ENCODE data around the gene PEDS1.
"Not testable (repeated sequence)": the region's sequence is repeated elsewhere in the genome, so short reads cannot be mapped to it uniquely, and the experiment has no call there.

The PEDS1 gene

DNA sequence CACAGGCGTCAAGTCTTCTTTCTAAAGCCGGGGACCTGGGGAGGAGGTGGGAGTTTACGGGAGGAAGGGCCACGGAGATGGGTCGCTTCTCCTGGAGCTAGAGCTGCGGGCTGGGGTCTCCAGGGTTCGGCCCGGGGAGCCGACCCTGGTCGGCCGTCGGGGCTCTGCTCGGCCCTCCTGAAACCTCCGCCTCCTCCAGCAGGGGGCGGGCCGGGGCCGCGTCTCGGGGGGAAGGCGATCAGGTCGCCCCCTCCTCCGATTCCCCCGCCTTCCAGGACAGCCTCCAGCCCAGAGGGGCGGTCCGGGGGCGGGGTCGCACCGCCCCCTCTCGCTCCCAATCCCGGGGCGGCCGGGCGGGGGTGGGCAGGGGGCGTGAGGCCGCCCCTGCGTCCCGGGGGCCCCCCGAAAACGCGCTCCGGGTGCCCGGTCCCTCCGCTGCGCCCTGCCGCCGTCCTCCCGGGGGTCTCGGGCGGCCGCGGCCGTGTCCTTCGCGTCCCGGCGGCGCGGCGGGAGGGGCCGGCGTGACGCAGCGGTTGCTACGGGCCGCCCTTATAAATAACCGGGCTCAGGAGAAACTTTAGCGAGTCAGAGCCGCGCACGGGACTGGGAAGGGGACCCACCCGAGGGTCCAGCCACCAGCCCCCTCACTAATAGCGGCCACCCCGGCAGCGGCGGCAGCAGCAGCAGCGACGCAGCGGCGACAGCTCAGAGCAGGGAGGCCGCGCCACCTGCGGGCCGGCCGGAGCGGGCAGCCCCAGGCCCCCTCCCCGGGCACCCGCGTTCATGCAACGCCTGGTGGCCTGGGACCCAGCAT is 36.9 kb upstream of the PEDS1 start, which contains the start of gene CEBPB:
TSS of gene CEBPB (plus strand) at position 580 of the 814 bp plus-strand sequence. CDS start at position 784, 204 bp downstream.
- peak; percentile 73 to 74 for DNase-seq (ENCODE audit: low read depth in 2 of 2)

DNA sequence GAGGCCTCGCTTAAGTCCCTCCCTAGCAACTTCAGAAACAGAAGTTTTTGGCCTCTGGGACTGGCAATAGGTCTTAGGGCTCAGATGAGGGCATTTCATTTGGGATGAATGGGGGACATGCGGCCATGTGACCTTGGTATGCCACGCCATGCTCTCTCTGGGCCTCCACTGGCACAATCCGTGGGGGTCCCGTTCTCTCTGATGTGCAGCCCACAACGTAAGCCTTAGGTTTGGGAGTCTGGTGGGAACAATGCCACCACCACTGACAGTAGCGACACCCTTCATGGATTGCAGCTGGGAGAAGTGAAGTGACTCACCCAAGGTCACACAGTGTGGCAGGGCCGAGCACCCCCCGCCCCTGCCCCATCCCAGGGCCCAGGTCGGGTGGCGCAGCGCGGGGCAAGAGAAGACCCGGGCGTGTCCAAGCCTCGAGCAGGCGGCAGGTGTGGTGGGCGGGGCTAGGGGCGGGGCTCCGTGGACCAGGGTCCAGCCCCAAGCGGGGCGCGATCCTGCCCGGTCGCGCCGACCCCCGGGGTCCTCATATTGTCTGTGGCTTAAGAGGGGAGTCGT is 36.2 kb upstream of the PEDS1 start:
- DNase-seq (ENCODE audit: low read depth in 2 of 2), result no peak

- DNase-seq (ENCODE audit: low read depth in 2 of 2), result no peak
Observed at GRCh38 chr20:50188879-50189680, 35.6 kb upstream of the PEDS1 start.

GRCh38 chr20:50188287-50188688 is 34.8 kb upstream of the PEDS1 start:
- DNase-seq (ENCODE audit: low read depth in 2 of 2), result no peak

DNA sequence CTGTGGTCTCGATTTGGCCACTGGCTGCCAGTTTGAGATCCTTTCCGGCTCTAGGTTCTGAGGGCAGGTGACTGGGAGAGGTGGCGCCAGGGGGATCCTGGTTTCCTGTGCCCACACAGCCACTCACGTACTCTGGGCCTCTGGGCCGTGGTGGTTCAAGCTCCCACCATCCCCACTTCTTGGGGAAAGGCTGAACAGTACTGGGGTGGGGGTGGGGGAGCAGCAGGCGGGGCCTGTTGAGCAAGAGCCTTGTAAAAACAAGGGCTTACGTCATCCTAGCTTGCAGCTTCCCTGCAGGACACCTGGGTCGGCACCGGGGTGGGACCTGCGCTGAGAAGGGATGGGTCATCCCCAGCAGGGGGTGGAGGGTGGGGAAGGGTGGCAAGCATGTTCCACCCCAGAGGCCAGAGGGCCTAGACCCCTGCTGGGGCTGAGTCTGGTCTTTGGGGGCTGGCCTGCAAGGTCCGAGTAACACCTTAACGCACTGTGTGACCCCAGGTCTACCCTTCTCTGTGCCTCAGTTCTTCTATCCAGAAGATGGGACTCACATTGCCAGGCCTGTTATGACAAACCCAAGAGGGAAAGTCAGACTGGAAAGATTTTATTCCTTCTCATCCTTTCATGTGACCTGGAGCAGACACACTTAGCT is 34.0 kb upstream of the PEDS1 start:
- DNase-seq (ENCODE audit: low read depth in 2 of 2), result no peak

- DNase-seq (ENCODE audit: low read depth in 2 of 2), result no peak
Observed at GRCh38 chr20:50186987-50187402, 33.5 kb upstream of the PEDS1 start.

DNA sequence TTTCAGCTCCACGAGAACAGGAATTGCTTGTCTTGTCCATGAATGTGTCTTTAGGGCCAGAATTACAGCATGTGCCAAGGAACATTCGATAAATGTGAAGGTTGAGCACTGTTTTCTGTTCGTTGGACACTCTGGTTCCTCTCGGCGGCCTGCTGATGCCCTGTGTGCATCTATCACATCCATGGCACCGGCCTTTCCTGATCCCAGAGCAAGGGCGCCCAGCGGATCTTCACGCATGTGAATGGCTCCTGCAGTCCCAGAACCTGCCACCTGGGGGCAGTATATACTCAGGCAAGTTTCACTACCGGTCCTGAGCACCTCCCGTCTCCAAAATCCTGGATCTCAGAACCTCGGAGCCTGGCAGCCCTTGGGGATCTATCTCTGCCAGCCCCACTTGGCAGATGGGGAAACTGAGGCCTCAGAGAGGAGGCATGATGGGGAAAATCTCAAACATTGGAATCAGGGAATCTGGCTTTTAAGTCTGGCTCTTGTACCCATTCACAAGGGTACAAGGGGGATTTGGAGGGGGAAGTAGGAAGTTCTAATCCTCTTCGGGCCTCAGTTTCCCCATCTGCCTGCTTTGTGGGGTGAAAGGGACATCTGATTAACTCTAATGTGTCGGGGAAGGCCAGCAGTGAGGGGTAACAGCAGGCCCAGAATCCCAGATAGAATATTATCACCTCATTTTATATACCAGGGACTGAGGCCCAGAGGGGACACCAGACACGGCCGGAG is 32.8 kb upstream of the PEDS1 start:
- DNase-seq (ENCODE audit: low read depth in 2 of 2), result peak; percentile 68 to 71

- DNase-seq (ENCODE audit: low read depth in 2 of 2), result no peak
Observed at GRCh38 chr20:50185426-50185825, 31.9 kb upstream of the PEDS1 start.

- no peak for DNase-seq (ENCODE audit: low read depth in 2 of 2)
Observed at GRCh38 chr20:50182346-50182745, 28.8 kb upstream of the PEDS1 start.

DNA sequence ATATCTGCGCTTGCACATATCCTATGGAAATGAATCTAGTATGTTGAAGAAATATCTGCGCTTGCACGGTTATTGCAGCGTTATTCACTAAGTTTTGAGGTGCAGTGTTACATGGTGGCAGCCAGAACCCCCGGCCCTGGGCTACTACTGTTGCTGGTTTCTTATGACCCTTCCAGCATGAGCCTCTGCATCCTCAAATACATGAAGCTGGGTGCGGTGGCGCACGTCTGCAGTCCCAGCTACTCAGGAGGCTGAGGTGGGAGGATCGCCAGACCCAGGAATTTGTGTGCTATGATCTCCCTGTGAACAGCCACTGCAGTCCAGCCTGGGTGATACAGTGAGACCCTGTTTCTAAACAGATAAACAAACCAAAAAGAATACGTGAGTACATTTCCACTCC is 27.8 kb upstream of the PEDS1 start:
- DNase-seq (ENCODE audit: low read depth in 2 of 2), result no peak

GRCh38 chr20:50178672-50179071 is 25.1 kb upstream of the PEDS1 start:
- DNase-seq (ENCODE audit: low read depth in 2 of 2), result not testable (repeated sequence)

- DNase-seq (ENCODE audit: low read depth in 2 of 2), result no peak
Observed at GRCh38 chr20:50175938-50176933, 22.7 kb upstream of the PEDS1 start.

- no peak for DNase-seq (ENCODE audit: low read depth in 2 of 2)
Observed at GRCh38 chr20:50174456-50174855, 20.9 kb upstream of the PEDS1 start.

- DNase-seq (ENCODE audit: low read depth in 2 of 2), result no peak
Observed at GRCh38 chr20:50172347-50173013, 19.0 kb upstream of the PEDS1 start.

DNA sequence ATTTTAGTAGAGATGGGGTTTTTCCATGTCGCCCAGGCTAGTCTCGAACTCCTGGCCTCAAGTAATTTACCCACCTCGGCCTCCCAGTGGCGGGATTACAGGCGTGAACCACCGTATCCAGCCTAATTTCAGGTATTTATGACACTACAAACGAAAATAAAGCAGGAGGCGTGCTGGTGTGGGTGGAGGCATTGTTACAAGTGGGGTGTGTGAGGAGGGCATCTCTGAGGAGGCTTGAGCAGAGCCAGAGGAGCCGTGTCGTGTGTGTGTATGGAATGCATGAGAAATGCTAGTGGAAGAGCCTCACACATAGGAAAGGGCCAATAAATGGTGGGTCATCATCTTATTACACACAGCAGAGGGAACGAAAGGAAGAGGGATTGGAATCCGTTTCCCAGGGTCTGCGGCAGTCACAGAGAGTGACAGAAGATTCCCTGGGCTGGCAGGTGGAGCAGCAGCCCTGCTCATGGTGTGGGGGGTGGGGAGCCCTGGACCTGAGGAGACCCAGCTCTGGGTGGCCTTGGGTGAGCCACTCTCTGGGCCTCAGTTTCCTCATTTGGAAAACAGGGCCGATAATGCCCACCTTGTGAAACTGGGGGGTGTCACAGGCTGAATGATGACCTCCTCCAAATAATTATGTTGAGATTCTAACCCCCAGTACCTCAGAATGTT is 17.2 kb upstream of the PEDS1 start:
- DNase-seq (ENCODE audit: low read depth in 2 of 2), result no peak

DNA sequence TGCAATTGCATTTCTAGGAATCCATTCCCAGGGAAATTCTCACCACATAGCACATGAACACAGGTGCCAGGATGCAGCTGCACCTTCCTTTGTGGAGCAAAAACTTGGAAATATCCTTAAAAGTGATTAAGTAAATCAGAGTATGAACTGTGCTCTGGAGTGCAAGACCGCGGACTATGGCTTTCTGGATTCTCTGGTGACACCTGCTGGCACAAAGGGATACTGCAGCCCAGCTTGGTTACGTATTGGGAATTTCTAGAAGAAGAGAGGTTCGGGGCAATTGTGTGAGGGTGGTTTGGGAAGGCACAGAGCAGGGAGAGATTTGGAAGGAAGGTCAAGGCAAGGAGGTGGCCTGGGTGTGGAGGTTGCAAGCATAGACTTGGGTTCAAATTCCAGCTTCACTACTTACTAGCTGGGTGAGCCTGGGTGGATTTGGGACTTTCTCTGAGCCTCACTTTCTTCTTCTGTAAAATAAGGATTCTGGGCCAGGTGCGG is 15.9 kb upstream of the PEDS1 start:
- peak; percentile 52 to 54 for DNase-seq (ENCODE audit: low read depth in 2 of 2)

GRCh38 chr20:50165684-50166554 is 12.4 kb upstream of the PEDS1 start:
- peak; percentile 73 to 82 for DNase-seq (ENCODE audit: low read depth in 2 of 2)

Data from stimulated activated CD8-positive, alpha-beta memory T cell treated with anti-CD3 and anti-CD28 coated beads, Interleukin-15, amount 100 ng/mL, for 48 hours (primary cell).